Heart right ventricle (tissue), 16 donors: ENCODE results near the gene IL1A. TPM values are rescaled to one million over a fixed set of nuclear protein-coding genes. Genes with fewer than 3 reads are reported as not detected.
"Not testable (repeated sequence)": the region's sequence is repeated elsewhere in the genome, so short reads cannot be mapped to it uniquely, and the experiment has no call there.

Experiments used
- ATAC-seq, 8 donors: fragments of 200-7000 bp; cut with Tn5 transposase; one replicate each; pipeline ENCODE4 v1.9.1; 2020; ENCODE audit warnings: mild to moderate bottlenecking in 8 of 8, moderate library complexity in 8 of 8, moderate number of reproducible peaks in 1 of 8
- DNase-seq, 2 donors: peaks; one replicate each; pipeline ENCODE4 v3.0.0-alpha.2; 2020
- H3K27ac ChIP-seq, 10 donors: fragments of 200-600 bp; sonication (generic) in 2 of 10; one replicate each; pipeline versions ENCODE4 v1.5.0 to v1.8.0; 2020 to 2022; ENCODE audit warnings: mild to moderate bottlenecking in 3 of 10
- H3K27me3 ChIP-seq, 7 donors: fragments of 200-600 bp; one replicate each; pipeline ENCODE4 v1.8.0; 2021 to 2022; ENCODE audit warnings: mild to moderate bottlenecking in 2 of 7
- H3K36me3 ChIP-seq, 9 donors: fragments of 200-600 bp; sonication (generic) in 1 of 9; one replicate each; pipeline versions ENCODE4 v1.5.0 to v1.8.0; 2020 to 2022; ENCODE audit warnings: mild to moderate bottlenecking in 2 of 9
- H3K4me1 ChIP-seq, 9 donors: fragments of 200-600 bp; sonication (generic) in 1 of 9; one replicate each; pipeline versions ENCODE4 v1.5.0 to v1.8.0; 2020 to 2022; ENCODE audit warnings: mild to moderate bottlenecking in 4 of 9
- H3K4me3 ChIP-seq, 10 donors: fragments of 200-600 bp; sonication (generic) in 2 of 10; one replicate each; pipeline versions ENCODE4 v1.5.0 to v1.8.0; 2020 to 2022; ENCODE audit warnings: mild to moderate bottlenecking in 7 of 10, moderate library complexity in 2 of 10
- H3K9me3 ChIP-seq, 11 donors: fragments of 200-600 bp in 10 of 11; sonication (generic) in 2 of 11; one replicate each; pipeline versions ENCODE4 v1.5.0 to v1.8.0; 2013 to 2022; ENCODE audit warnings: mild to moderate bottlenecking in 2 of 11, control low read depth in 1 of 11, moderate library complexity in 1 of 11
- WGBS, 2 donors: extraction: QIAGEN DNeasy Blood & Tissue Kit; methylation state at CpG; one replicate each; pipeline ENCODE4 v1.1.7; 2013; ENCODE audit warnings: inconsistent platforms in 1 of 2; 5-methylcytosine and 5-hydroxymethylcytosine counted together
- intact Hi-C, 10 donors: fragments of 100-400 bp; cut with DNase I; formaldehyde crosslinking; loops; one replicate each; pipeline versions ENCODE4 v1.11.1 to v1.14.2; 2022
- long read RNA-seq, 3 donors: library from polyadenylated mRNA; unstranded; transcript quantifications; one replicate each; pipeline ENCODE4 v2.0.0, GENCODE V29; 2020 to 2021
- polyA plus RNA-seq, 2 donors: library from polyadenylated mRNA; stranded (reverse); fragments of 200-250 nt; gene quantifications; one replicate each; pipeline ENCODE4 v1.2.3, GENCODE V29; 2013
- total RNA-seq, 10 donors: library from RNA; stranded (reverse); fragmentation: NEBNext Ultra II Directional in 3 of 10; extraction: Animal tissue kit (Norgen Biotek cat#: 25700) in 3 of 10; gene quantifications; one replicate each; pipeline versions ENCODE4 v1.2.1 to v1.2.4, GENCODE V29; 2021 to 2023
- TF ChIP-seq, protein P1 (sequence below), 9 donors: fragments of 200-600 bp; sonication (generic) in 2 of 9; IDR thresholded peaks; one replicate each; pipeline versions ENCODE4 v1.5.0 to v1.8.0; 2021 to 2022; ENCODE audit warnings: antibody characterized with exemption in 9 of 9, mild to moderate bottlenecking in 5 of 9, moderate library complexity in 1 of 9
- donor health status: Arrhythmogenic right ventricular cardiomyopathy.
- donor health status: ischemic (EF 13 %, LVEDD 7.1; RV severe dilation, severe dysfunction).
- donor health status: healthy with polysubstance abuse.
- donor health status: DM: no; HTN: yes; CAD: no.
- donor health status: DM: no; HTN: no; CAD: no.
- donor health status: ischemic (EF 25% LVEDD 6.9; RV normal size, moderate dysfunction).
- donor health status: ischemic (EF 25% LVEDD 5.7; RV mildly dilated, moderate dysfunction).
- donor health status: healthy.
- donor health status: DM: yes; HTN: yes; CAD: no.
- donor health status: Ischemic cardiomyopathy.
- donor health status: ischemic (EF 35%, LVEDD 5.7; RV mildly dilated, moderate dysfunction).
- donor health status: nonischemic (EF 11% LVEDD 7.7; RV severe dilation, severe dysfunction).
- donor health status: DM: yes; HTN: yes; CAD: no.
- donor health status: PGD.
- donor health status: ischemic (EF 29% LVEDD 5.4; RV normal size, mild dysfunction).
- donor health status: nonischemic (EF 23%, LVEDD 6.1; RV moderate dilation, normal function).

The IL1A gene
- total RNA-seq (not detected), polyA plus RNA-seq (under 1 TPM in 1 of 2 donors, not detected in 1; 0.01 TPM)
- long read RNA-seq, donor 1, result 0 reads
- long read RNA-seq, donor 2, result 0 reads
- long read RNA-seq, donor 3, result 0 reads

DNA sequence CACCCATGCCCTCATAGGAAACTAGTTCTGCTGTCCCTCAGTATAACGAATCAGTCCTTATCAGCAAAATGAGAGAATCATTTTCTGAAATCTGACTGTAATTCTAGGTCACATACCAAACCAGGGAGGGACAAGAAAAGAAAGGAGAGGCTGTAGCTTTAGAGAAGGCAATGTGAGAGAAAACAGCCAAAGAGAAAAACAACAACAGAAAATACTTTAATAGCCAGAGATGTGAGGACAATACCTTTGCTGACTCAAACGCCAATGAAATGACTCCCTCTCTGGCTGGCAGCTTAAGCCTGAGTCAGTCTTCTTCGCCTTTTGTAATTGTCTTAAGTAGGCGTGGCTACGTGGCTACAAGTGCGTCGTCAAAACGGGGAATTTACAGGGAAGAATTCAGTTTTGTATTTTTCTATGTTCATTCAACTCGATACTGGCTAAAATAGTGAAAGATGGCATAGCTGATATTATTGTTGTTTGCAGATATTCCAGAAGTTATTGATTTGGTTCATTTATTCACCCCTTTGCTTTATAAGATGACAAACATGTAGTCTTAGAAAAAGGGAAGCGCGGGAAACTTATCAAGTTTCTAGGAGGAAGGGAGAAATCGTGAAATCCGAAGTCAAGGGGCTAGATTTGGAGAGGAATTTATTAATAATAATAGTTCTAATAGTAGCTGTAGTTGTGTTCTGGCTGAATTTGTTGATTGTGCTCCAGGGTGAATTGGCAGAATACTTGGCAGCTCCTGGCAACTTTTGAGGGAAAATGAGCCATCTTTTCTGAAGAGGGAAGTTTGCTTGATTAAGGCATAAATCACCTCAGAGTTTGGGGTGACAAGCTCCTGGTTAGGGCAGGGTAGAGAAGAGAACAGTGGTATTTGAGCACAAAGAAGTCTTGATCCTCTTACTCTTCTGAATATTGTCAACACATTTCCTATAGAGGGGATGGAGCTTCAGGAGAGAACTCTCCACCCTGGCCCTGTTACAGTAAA lies at the start of gene IL1A:
TSS of gene IL1A (minus strand) at position 295 of the 991 bp plus-strand sequence. CDS start 723 bp downstream, outside the sequence.
- peaks cover 0 to 7% (median 0%) of the 10 kb centered on the region in 7 donors for H3K27me3 ChIP-seq
- DNase-seq (no peak), ATAC-seq (no peak)
- intact Hi-C loops, result no loop called here
- peaks cover 0 to 30% (median 0%) of the 10 kb centered on the region in 9 donors for H3K4me1 ChIP-seq
- TF ChIP-seq, protein P1, sequence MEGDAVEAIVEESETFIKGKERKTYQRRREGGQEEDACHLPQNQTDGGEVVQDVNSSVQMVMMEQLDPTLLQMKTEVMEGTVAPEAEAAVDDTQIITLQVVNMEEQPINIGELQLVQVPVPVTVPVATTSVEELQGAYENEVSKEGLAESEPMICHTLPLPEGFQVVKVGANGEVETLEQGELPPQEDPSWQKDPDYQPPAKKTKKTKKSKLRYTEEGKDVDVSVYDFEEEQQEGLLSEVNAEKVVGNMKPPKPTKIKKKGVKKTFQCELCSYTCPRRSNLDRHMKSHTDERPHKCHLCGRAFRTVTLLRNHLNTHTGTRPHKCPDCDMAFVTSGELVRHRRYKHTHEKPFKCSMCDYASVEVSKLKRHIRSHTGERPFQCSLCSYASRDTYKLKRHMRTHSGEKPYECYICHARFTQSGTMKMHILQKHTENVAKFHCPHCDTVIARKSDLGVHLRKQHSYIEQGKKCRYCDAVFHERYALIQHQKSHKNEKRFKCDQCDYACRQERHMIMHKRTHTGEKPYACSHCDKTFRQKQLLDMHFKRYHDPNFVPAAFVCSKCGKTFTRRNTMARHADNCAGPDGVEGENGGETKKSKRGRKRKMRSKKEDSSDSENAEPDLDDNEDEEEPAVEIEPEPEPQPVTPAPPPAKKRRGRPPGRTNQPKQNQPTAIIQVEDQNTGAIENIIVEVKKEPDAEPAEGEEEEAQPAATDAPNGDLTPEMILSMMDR (IDR thresholded peaks at IDR 0.05), result no peak
- no peaks in the 10 kb centered on the region for H3K36me3 ChIP-seq
- WGBS, 2 donors, result 54 to 56% methylated on average over 13 of the region's 13 CpGs
- H3K4me3 ChIP-seq, result no peak within 1 kb of the TSS
- no peaks in the 10 kb centered on the region for H3K9me3 ChIP-seq
- no peak within 1 kb of the TSS for H3K27ac ChIP-seq

DNA sequence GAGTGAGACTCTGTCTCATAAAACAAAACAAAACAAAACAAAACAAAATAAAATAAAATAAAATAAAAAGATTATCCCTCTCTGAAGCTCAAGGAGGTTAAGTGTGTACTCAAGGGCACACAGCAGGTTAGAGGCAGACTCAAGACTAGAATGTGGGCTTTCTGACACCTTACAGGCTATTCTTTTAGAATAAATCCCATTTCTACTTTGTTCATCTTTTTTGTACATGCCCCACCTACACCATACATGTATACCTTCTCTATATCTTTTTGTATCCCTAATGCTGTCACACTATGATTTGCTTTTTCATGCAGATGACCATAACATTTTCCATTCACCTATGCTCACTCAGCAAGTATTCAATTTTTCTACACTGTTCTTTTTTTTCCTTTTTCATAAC lies 49.7 kb upstream of the IL1A start:
- peak overlapping the region in 1 of 10 donors; percentile 41 for H3K4me3 ChIP-seq
- no peaks in the 10 kb centered on the region for H3K36me3 ChIP-seq
- DNase-seq (no peak), ATAC-seq (no peak)
- no peaks in the 10 kb centered on the region for H3K9me3 ChIP-seq
- H3K27me3 ChIP-seq, result peaks cover 0 to 18% (median 8%) of the 10 kb centered on the region in 7 donors
- intact Hi-C loops, result no loop called here
- H3K27ac ChIP-seq, result no peak overlapping the region
- TF ChIP-seq, protein P1 (IDR thresholded peaks at IDR 0.05), result no peak
- peaks cover 0 to 40% (median 0%) of the 10 kb centered on the region in 9 donors for H3K4me1 ChIP-seq

- Histone ChIP-seq H3K27me3 (peaks cover 0 to 18% (median 6%) of the 10 kb centered on the region in 7 donors), H3K4me1 (peaks cover 0 to 37% (median 0%) of the 10 kb centered on the region in 9 donors)
- DNase-seq, H3K9me3 ChIP-seq, H3K27ac ChIP-seq, intact Hi-C loops, H3K36me3 ChIP-seq, ATAC-seq, H3K4me3 ChIP-seq: not testable (repeated sequence)
- WGBS, 2 donors, result 96 to 98% methylated on average over 5 of the region's 5 CpGs
Observed at GRCh38 chr2:112833639-112833931, 49.3 kb upstream of the IL1A start.

DNA sequence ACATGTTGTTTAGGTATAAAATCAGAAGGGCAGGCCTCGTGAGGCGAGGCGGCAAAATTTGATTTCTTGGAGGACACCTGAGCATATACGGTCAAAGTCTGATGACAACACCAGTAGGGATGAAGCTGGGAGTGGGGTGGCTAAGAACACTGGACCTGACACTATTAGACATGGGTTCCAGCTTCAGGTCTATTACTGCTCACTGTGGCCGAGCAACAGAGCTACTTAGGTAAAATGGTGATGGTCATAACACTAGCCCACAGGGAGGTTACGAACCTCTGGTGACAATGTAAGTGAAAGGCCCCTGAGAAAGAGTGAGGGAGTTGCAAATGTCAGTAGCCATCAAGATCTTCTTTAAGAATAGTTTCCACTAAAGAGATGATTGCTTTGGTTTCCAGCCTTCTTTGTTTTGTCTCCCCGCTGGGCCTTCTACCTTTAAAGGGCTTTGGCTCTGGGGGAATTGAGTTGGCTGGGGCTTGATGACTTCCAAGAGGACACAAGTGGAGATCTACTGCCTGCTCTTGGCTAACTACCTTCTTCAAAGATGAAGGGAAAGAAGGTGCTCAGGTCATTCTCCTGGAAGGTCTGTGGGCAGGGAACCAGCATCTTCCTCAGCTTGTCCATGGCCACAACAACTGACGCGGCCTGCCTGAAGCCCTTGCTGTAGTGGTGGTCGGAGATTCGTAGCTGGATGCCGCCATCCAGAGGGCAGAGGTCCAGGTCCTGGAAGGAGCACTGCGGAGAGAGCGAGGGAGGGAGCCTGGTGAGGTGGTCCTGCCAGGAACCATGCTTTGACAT lies 48.7 kb upstream of the IL1A start:
- H3K4me1 ChIP-seq, result peaks cover 0 to 37% (median 0%) of the 10 kb centered on the region in 9 donors
- H3K27me3 ChIP-seq, result peaks cover 0 to 14% (median 7%) of the 10 kb centered on the region in 7 donors
- TF ChIP-seq, protein P1 (IDR thresholded peaks at IDR 0.05), result no peak
- no peak for DNase-seq
- intact Hi-C loops, result no loop called here
- H3K36me3 ChIP-seq, result no peaks in the 10 kb centered on the region
- H3K4me3 ChIP-seq, result no peak overlapping the region
- no peak overlapping the region for H3K27ac ChIP-seq
- H3K9me3 ChIP-seq, result no peaks in the 10 kb centered on the region
- no peak for ATAC-seq
- WGBS, 2 donors, result 93 to 97% methylated on average over 14 of the region's 14 CpGs
